OCI-M2 (cell line): ENCODE results near the gene NPTX1.
A peak's percentile ranks its signal among the peaks of the same experiment; 100 is the strongest.

Experiments used
- DNase-seq: peaks from one replicate; lab custom pipeline; 2025; ENCODE audit not compliant: unreplicated experiment; lab: John Stamatoyannopoulos, UW

Gene NPTX1

GRCh38 chr17:80428363-80428762 lies 48.0 kb downstream of the NPTX1 start:
- no peak for DNase-seq

GRCh38 chr17:80427366-80428282 lies 48.8 kb downstream of the NPTX1 start:
- DNase-seq: no peak

GRCh38 chr17:80426671-80427326 lies 49.6 kb downstream of the NPTX1 start:
- DNase-seq: peak; percentile 2

GRCh38 chr17:80425835-80426426 lies 50.5 kb downstream of the NPTX1 start:
- DNase-seq: no peak

DNA sequence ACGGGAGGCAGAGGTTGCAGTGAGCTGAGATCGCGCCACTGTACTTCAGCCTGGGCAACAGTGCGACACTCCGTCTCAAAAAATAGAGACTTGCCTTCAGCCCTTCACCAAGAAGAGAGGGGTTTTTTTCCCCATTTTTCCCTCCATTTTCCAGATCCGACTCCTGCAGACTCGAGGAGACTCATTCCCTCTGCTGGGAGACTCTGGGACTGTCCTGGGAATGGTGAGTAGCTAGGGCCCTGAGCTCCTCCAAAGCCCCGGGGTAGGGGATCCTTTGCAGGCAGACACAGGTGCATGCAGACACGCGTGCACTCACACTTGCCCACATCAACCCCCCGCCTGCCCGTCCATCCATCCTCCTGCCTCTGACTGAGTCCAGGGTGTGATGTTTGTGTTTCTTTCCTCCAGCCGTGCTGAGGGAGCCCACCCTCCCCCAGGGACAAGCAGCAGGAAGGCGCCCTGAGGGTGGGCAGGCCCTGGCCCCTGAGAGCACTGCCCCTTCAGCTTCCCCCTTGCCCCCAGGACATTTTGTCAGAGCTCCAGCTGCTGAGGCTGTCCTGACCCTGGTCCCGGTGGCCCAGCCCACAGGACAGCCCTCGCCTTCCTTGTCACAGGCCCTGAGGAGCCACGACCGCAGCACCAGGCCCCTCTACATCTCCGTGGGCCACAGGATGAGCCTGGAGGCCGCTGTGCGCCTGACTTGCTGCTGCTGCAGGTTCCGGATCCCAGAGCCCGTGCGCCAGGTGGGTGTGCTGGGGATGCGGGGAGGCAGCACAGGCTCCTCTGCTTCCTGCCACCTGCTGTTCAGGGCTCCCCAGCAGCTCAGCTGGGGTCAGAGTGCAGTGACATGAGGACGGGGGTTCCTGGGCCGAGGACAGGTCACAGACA lies 51.3 kb downstream of the NPTX1 start:
- no peak for DNase-seq

- DNase-seq: no peak
These were observed 52.1 kb downstream of the NPTX1 start for GRCh38 chr17:80424261-80424660.

DNA sequence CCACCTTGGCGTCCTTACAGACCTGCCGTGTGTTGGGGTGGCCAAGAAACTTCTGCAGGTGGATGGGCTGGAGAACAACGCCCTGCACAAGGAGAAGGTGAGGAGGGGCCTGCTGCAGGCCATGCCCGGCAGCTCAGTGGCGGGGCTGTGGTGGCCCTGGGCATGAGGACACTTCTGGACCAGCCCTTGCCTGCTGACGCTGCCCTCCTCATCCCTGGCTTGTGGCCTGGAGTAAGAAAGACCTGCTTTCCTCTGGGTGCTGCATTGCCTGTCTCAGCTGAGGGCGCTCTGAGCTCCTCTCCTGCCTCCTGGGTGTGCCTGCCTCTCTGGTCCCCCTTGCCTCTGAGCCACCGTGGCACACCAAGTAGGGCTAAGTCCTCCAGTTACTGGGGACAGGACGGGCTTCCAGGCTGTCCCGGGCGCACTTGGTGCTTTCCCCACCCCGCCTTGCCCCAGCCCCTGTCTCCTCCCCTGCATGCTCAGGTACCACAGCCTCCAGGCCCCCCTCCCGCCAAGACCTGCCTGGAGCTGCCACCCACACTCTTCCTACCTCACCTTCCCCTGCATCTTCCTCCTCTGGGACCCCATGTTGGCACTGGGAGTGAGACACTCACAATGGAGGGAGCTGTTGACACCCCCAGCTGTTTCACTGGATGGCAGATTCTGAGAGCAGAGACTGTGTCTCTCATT lies 52.7 kb downstream of the NPTX1 start:
- DNase-seq: no peak

DNA sequence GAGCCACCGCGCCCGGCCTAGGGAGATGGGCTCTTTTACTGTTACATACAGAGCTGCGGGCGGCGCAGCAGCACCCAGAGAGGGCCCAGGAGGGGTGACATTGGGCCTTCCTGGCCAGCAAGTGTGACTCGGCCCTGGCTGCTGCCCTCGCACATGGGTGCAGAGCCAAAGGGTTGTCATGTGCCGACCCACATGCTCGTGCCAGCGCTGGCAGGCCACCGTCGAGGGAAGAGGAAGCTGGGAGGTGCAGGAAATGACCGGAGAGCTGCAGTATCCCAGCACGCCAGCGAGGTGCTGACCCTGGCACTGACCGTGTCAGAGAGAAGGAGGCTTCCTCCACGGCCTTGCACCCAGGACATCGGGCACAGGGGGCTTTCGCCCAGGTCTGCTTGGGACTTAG lies 53.4 kb downstream of the NPTX1 start:
- DNase-seq: no peak

DNA sequence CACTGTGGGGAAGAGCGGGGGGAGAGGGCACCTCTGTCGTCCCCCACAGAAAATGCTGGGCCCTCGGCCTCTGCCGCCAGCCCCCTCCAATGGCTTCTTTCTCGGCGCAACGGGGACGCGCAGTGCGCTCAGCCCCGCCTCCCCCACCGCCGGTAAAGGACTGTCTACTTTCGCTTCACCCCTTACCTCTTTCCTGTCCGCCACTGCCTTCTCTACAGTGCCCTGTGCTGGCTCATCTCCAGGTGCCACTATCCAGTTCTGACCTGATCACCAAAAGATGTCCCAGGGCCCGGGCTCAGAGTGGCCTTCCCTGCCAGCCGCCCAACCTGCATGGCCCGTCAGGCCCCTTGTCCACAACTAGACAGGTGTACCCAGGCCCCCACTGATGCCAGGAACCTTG lies 54.1 kb downstream of the NPTX1 start:
- no peak for DNase-seq

DNA sequence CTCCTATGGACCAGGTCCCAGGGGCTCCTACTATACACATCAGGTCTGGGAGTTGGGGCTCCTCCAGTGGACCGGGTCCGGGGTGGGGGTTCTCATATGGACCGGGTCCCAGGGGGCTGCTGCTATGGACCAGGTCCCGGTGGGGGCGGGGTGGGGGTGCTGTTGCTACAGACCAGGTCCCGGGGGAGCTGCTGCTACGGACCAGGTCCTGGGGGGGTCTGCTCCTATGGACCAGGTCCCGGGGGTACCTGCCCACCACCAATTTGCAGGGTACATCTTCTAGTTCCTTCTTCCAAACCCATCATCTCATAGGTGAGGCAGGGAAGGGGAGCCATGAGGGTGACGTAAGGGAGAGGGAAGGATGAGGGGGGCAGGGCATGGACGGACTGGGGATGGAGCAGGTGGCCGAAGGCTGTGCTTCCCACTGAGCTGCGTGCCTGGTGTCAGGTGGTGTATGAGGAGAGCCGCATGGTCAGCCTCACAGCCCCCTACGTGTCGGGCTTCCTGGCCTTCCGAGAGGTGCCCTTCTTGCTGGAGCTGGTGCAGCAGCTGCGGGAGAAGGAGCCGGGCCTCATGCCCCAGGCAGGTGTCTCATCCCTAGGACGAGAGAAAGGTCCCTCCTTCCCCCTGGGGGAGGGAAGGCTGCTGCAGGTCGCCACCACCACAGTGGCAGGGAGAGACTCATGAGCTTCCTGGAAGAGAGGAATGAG lies 54.9 kb downstream of the NPTX1 start:
- DNase-seq: no peak

DNA sequence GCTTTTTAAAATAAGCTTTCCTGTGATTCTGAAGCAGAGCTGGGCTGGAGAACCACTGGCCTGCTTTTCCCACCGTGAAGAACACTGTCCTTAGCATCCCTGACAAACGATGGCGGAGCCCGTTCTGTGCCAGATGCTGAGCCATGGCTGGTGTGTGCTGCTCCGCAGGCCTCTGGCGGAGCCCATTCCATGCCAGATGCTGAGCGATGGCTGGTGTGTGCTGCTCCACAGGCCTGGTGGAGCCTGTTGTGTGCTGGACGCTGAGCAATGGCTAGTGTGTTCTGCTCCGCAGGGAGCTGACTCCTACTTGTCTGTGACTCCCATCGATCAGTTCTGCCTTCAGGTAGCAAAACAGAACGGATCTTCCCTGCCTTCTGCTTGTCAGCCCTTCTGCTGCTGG lies 57.2 kb downstream of the NPTX1 start:
- DNase-seq: no peak

GRCh38 chr17:80418589-80418988 lies 57.8 kb downstream of the NPTX1 start:
- no peak for DNase-seq
